ENCODE data around the gene SH3BP5L. TPM values are rescaled to one million over a fixed set of nuclear protein-coding genes. Genes with fewer than 3 reads are reported as not detected.
"Not testable (repeated sequence)": the region's sequence is repeated elsewhere in the genome, so short reads cannot be mapped to it uniquely, and the experiment has no call there.

Gene SH3BP5L
- total RNA-seq, 4 donors from 2014 or later, result 16.8 to 24.6 (median 21.7) TPM

GRCh38 chr1:248790456-248790855 is 35.3 kb downstream of the SH3BP5L start:
- Histone ChIP-seq H3K9me3 (peaks cover 0 to 18% (median 0%) of the 10 kb centered on the region in 4 donors), H3K4me3 (no peak overlapping the region), H3K27ac (no peak overlapping the region), H3K36me3 (no peaks in the 10 kb centered on the region), H3K27me3 (no peaks in the 10 kb centered on the region), H3K4me1 (no peaks in the 10 kb centered on the region)
- WGBS, 2 donors, result 77 to 82% methylated on average over 5 of the region's 5 CpGs
- TF ChIP-seq EP300 (IDR thresholded peaks at IDR 0.05) (no peak), POLR2A (IDR thresholded peaks at IDR 0.05) (no peak)
- TF ChIP-seq, protein P1, sequence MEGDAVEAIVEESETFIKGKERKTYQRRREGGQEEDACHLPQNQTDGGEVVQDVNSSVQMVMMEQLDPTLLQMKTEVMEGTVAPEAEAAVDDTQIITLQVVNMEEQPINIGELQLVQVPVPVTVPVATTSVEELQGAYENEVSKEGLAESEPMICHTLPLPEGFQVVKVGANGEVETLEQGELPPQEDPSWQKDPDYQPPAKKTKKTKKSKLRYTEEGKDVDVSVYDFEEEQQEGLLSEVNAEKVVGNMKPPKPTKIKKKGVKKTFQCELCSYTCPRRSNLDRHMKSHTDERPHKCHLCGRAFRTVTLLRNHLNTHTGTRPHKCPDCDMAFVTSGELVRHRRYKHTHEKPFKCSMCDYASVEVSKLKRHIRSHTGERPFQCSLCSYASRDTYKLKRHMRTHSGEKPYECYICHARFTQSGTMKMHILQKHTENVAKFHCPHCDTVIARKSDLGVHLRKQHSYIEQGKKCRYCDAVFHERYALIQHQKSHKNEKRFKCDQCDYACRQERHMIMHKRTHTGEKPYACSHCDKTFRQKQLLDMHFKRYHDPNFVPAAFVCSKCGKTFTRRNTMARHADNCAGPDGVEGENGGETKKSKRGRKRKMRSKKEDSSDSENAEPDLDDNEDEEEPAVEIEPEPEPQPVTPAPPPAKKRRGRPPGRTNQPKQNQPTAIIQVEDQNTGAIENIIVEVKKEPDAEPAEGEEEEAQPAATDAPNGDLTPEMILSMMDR (IDR thresholded peaks at IDR 0.05), result no peak
- no peak for DNase-seq (ENCODE audit: low spot score in 2 of 2)

DNA sequence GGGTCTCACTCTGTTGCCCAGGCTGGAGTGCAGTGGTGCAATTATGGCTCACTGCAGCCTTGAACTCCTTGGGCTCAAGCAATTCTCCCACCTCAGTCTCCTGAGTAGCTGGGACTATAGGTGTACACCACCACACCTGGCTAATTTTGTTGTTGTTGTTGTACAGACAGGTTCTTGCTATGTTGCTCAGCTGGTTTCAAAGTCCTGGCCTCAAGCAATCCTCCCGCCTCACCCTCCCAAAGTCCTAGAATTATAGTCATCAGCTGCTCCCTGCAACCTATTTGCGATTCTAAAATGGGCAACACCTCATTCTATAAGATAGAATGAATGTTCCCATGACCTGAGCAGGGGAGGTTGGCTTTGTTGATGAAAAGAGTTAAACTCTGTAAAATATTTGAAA is 36.4 kb downstream of the SH3BP5L start:
- not testable (repeated sequence) for DNase-seq (ENCODE audit: low spot score in 2 of 2); H3K27ac ChIP-seq; H3K4me1 ChIP-seq; H3K36me3 ChIP-seq; H3K9me3 ChIP-seq; H3K27me3 ChIP-seq; H3K4me3 ChIP-seq
- WGBS, 2 donors, result 86 to 87% methylated on average over 2 of the region's 2 CpGs

DNA sequence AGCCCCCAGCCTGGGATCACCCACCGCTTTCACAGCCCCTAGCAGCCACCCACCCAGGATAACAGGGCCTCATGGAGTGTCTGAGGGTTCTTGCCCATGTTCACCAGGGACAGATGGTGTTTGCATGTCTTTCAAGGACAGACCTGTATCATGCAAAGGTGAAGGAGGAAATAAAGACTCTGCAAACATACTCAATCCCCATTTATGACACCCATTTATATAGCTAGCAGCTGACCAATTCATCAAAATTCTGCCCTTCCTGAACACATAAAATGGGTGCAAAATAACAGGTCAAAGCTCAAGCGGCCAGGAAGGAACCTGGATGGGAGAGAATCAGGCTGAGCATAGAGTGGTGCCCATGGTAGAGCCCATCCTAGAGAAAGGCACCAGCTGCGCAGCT is 37.4 kb downstream of the SH3BP5L start:
- TF ChIP-seq EP300 (IDR thresholded peaks at IDR 0.05) (no peak), POLR2A (IDR thresholded peaks at IDR 0.05) (no peak)
- TF ChIP-seq, protein P1 (IDR thresholded peaks at IDR 0.05), result no peak
- no peaks in the 10 kb centered on the region for H3K4me1 ChIP-seq
- H3K27me3 ChIP-seq, result no peaks in the 10 kb centered on the region
- 82% methylated on average over 3 of the region's 3 CpGs for WGBS, 2 donors
- no peak for DNase-seq (ENCODE audit: low spot score in 2 of 2)
- no peak overlapping the region for H3K4me3 ChIP-seq
- no peaks in the 10 kb centered on the region for H3K36me3 ChIP-seq
- no peak overlapping the region for H3K27ac ChIP-seq
- no peaks in the 10 kb centered on the region for H3K9me3 ChIP-seq

DNA sequence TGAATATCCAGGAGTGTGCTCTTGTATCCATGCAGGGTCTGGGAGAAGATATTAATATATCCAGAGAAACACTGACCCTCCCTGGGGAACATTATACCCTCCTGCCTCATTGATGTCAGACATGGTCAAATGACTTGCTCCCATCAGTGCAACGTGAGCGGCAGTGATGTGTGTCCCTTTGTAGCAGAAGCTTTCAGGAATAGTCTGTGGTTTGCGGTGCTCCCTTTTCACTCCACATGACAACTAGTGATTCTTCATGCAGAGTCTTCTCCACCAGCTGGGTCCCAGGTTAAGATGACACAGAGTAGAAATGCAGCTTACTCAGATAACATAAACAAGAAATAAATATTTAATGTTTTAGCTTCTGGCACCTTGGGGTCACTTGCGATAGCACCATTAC is 38.3 kb downstream of the SH3BP5L start:
- TF ChIP-seq POLR2A (IDR thresholded peaks at IDR 0.05) (no peak), EP300 (IDR thresholded peaks at IDR 0.05) (no peak)
- TF ChIP-seq, protein P1 (IDR thresholded peaks at IDR 0.05), result no peak
- DNase-seq (ENCODE audit: low spot score in 2 of 2), result no peak
- Histone ChIP-seq H3K9me3 (no peaks in the 10 kb centered on the region), H3K27ac (no peak overlapping the region), H3K4me1 (no peaks in the 10 kb centered on the region), H3K36me3 (no peaks in the 10 kb centered on the region), H3K27me3 (no peaks in the 10 kb centered on the region), H3K4me3 (no peak overlapping the region)
- 86 to 93% methylated on average over 4 of the region's 4 CpGs for WGBS, 2 donors

DNA sequence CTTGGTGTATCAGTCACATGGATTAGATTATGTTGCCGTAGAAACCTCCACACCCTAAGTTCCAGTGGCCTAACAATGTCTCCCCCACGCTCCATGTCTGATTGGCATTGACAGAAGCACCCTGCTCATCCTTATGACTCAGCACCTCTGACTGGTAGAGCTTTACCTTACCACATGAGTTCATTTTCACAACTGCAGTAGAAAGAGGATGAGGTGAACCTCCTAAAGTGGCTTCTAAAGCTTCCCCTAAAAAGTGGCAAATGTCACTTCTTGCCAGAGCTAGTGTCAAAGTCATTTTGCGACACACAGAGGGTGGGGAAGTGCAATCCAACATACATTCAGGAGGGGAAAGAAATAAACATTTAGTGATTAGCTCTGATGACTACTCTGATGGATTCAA is 39.6 kb downstream of the SH3BP5L start:
- TF ChIP-seq, protein P1 (IDR thresholded peaks at IDR 0.05), result no peak
- TF ChIP-seq POLR2A (IDR thresholded peaks at IDR 0.05), result no peak
- TF ChIP-seq EP300 (IDR thresholded peaks at IDR 0.05), result no peak
- 77 to 88% methylated on average over 3 of the region's 3 CpGs for WGBS, 2 donors
- H3K9me3 ChIP-seq, result peaks cover 0 to 3% (median 0%) of the 10 kb centered on the region in 4 donors
- DNase-seq (ENCODE audit: low spot score in 2 of 2), result no peak
- H3K4me1 ChIP-seq, result no peaks in the 10 kb centered on the region
- H3K4me3 ChIP-seq, result no peak overlapping the region
- H3K36me3 ChIP-seq, result no peaks in the 10 kb centered on the region
- H3K27me3 ChIP-seq, result no peaks in the 10 kb centered on the region
- H3K27ac ChIP-seq, result no peak overlapping the region

- Histone ChIP-seq H3K4me1 (no peaks in the 10 kb centered on the region), H3K36me3 (no peaks in the 10 kb centered on the region), H3K27ac (no peak overlapping the region), H3K4me3 (no peak overlapping the region), H3K27me3 (no peaks in the 10 kb centered on the region), H3K9me3 (peaks cover 0 to 16% (median 0%) of the 10 kb centered on the region in 4 donors)
- TF ChIP-seq EP300 (IDR thresholded peaks at IDR 0.05), result no peak
- TF ChIP-seq POLR2A (IDR thresholded peaks at IDR 0.05), result no peak
- TF ChIP-seq, protein P1 (IDR thresholded peaks at IDR 0.05), result no peak
- no peak for DNase-seq (ENCODE audit: low spot score in 2 of 2)
- WGBS, 2 donors, result 47 to 48% methylated on average over 3 of the region's 3 CpGs
Measured at GRCh38 chr1:248783367-248783766, 42.3 kb downstream of the SH3BP5L start.

Measured in tibial nerve (tissue), 4 donors.